GM13977 (cell line): ENCODE measurements around the gene HTATSF1.

ENCODE experiments used
- DNase-seq: peaks from one replicate; pipeline ENCODE4 v3.0.0; 2012; ENCODE audit warnings: low spot score
- CTCF ChIP-seq: IDR thresholded peaks from 2 replicates; pipeline ENCODE4 v1.5.1; 2012; ENCODE audit warnings: mild to moderate bottlenecking, control low read depth; ENCODE audit not compliant: insufficient read depth; ENCODE audit errors: extremely low read depth, missing control alignments
- in situ Hi-C: fragments of 300-500 bp; cut with MboI; formaldehyde crosslinking; loops from one replicate; pipeline ENCODE4 v1.12.0; 2022; ENCODE audit warnings: low sequenced_read_pairs, low pct_unique_long_range_greater_than_20kb, mixed read lengths, inconsistent platforms; ENCODE audit not compliant: unreplicated experiment

Gene HTATSF1

DNA sequence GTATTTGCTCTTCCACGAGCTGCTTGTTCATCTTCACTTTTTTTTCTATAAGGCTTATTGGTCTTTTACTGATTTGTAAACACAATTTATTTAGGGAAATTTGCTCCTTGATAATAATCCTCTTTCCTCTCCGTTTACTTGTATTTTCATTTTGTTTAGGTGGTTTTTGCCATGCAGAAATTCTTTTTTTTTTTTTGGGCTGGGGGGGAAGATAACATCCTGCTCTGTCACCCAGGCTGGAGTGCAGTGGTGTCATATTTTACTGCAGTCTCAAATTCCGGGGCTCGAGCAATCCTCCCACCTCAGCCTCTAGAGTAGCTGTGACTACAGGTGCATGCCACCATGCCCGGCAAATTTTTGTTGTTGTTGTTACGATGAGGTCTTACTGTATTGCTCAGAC, 41.3 kb upstream of the HTATSF1 start:
- TF ChIP-seq CTCF = no peak
- in situ Hi-C loops = no loop called here
- no peak for DNase-seq

GRCh38 chrX:136457303-136457917, 40.0 kb upstream of the HTATSF1 start:
- TF ChIP-seq CTCF = no peak
- DNase-seq = no peak
- in situ Hi-C loops = no loop called here

- in situ Hi-C loops = no loop called here
- DNase-seq = no peak
- no peak for TF ChIP-seq CTCF
Observed at GRCh38 chrX:136464589-136464988, 32.8 kb upstream of the HTATSF1 start.

DNA sequence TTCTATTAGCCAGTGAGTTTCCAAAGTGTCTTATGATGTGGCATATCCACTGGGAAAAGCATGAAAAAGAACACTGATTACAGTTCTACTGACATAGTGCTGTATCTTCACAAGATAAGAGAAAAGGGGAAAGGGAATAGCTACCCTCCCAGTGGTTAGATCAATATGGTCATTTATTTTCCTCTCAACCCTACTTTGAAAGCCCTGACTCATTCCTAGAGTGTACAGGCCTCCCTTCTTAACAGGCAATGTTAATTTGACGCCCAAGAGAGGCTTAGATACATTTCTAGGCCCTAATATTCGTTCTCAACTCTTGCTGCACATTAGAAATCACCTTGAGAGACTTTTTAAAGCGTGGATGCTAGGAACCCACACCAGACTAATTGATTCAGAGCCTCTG, 30.1 kb upstream of the HTATSF1 start:
- no peak for TF ChIP-seq CTCF
- DNase-seq = no peak
- in situ Hi-C loops = no loop called here

- no peak for DNase-seq
- in situ Hi-C loops = no loop called here
- no peak for TF ChIP-seq CTCF
Observed at GRCh38 chrX:136468391-136469103, 28.8 kb upstream of the HTATSF1 start.

DNA sequence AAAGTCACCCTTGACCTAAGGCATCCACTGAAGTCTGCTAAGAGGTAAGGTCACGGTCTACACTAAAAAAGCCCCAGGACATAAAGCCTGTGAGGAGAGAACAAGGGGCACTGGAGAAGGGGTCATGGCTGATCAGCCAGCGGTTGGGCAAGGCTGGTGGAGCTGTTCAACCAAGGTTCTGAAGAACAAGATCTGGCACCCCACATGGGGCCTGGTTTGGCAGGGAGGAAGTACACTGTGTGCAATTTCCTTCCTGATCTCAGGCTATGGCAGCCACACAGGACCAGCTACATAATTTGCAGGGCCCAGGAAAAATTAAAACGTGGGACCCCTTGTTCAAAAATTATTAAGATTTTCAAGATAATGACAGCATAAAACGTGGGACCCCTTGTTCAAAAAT, 23.7 kb upstream of the HTATSF1 start:
- no peak for DNase-seq
- TF ChIP-seq CTCF = no peak
- in situ Hi-C loops = no loop called here
